CD4-positive, alpha-beta T cell treated with Interleukin-12 subunit alpha and Interleukin-12 subunit beta, for 1 hour (primary cell): ENCODE data around the gene PAPLN.

Experiments
- DNase-seq: peaks from one replicate; pipeline ENCODE4 v3.0.0-alpha.2; 2020

Gene PAPLN

GRCh38 chr14:73248108-73248868 is 11.0 kb downstream of the PAPLN start:
- DNase-seq = no peak

GRCh38 chr14:73249108-73249507 is 11.8 kb downstream of the PAPLN start:
- no peak for DNase-seq

- DNase-seq = no peak
Observed at GRCh38 chr14:73249564-73250316, 12.4 kb downstream of the PAPLN start.

GRCh38 chr14:73250317-73250713 is 13.0 kb downstream of the PAPLN start:
- no peak for DNase-seq

GRCh38 chr14:73250781-73251500 is 13.6 kb downstream of the PAPLN start:
- no peak for DNase-seq

GRCh38 chr14:73251516-73252215 is 14.4 kb downstream of the PAPLN start:
- no peak for DNase-seq

- DNase-seq = no peak
Observed at GRCh38 chr14:73252491-73253322, 15.4 kb downstream of the PAPLN start.

- DNase-seq = no peak
Observed at GRCh38 chr14:73253323-73253610, 16.0 kb downstream of the PAPLN start.

- DNase-seq = no peak
Observed at GRCh38 chr14:73253721-73254120, 16.4 kb downstream of the PAPLN start.

GRCh38 chr14:73254247-73255004 is 17.1 kb downstream of the PAPLN start:
- DNase-seq = no peak

- DNase-seq = no peak
Observed at GRCh38 chr14:73255005-73255400, 17.7 kb downstream of the PAPLN start.

GRCh38 chr14:73255693-73256225 is 18.5 kb downstream of the PAPLN start:
- DNase-seq = no peak

GRCh38 chr14:73258076-73258475 is 20.8 kb downstream of the PAPLN start:
- no peak for DNase-seq

GRCh38 chr14:73258845-73259611 is 21.7 kb downstream of the PAPLN start:
- no peak for DNase-seq

- no peak for DNase-seq
Observed at GRCh38 chr14:73259837-73260236, 22.5 kb downstream of the PAPLN start.

GRCh38 chr14:73260574-73260973 is 23.3 kb downstream of the PAPLN start:
- no peak for DNase-seq

- no peak for DNase-seq
Observed at GRCh38 chr14:73261075-73261474, 23.8 kb downstream of the PAPLN start.

GRCh38 chr14:73261520-73262426 is 24.5 kb downstream of the PAPLN start:
- no peak for DNase-seq

- no peak for DNase-seq
Observed at GRCh38 chr14:73262427-73263183, 25.3 kb downstream of the PAPLN start.
